Glomerular visceral epithelial cell (primary cell): ENCODE results near the gene TNFRSF4.

Experiments used
- DNase-seq: peaks from one replicate; pipeline ENCODE4 v3.0.0-alpha.2; 2016; ENCODE audit errors: extremely low spot score

TNFRSF4 gene

DNA sequence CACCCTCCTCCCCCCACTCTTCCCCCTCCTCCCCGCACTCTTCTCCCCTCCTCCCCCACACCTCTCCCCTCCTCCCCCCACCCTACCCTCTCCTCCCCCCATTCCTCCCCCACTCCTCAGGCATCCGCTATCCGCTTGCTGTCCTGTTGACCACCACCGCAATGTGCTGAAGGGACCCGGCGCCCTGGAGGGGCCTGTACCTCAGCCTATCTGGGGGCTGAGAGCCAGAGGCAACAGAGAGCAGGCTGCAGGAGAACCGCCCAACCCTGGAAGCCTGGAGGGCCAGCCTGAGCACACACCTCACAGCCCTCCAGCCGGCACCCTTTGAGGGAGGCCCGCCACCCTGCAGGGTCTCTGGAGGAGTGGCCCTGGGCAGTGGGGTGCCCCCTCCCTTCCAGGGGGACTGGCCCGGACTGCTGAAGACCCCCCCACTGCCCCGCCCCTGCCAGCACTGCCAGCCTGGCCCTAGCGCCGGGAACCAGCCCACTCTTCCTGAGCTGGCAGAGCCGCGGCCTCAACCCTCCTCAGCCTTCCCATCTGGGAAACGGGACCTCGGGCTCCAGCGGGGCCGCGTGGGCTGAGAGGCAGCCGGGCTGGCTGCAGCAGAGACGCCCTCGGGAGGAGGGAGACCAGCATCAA lies 31.3 kb upstream of the TNFRSF4 start:
- no peak for DNase-seq

DNA sequence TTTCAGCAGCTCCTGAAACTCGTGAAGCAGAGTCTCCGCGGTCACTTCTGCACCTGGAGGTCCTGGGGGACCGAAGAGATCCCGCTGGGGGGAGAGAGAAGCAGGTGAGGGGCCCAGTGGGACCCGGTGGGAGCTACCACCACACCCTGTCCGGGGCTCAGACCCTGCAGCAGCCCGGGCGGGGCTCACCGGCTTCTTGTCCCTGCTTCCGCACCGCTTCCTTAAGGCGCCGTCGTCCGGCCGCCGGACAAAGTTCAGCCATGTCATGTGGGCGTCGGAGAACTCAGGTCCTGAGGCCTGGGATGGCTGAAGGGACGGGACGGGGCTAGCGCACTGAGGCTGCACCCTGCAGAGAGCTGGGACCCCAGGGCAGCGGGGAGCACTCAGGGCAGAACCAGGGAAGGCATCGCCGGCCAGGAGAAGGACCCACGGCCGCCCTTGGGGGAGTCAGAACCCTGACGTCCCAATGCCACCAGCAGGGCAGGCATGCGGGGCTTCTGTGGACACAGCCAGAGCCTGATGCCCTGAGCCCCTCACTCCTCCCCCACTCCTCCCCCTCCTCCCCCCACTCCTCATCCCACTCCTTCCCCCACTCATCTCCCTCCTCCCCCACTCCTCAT lies 30.3 kb upstream of the TNFRSF4 start:
- DNase-seq, result no peak

DNA sequence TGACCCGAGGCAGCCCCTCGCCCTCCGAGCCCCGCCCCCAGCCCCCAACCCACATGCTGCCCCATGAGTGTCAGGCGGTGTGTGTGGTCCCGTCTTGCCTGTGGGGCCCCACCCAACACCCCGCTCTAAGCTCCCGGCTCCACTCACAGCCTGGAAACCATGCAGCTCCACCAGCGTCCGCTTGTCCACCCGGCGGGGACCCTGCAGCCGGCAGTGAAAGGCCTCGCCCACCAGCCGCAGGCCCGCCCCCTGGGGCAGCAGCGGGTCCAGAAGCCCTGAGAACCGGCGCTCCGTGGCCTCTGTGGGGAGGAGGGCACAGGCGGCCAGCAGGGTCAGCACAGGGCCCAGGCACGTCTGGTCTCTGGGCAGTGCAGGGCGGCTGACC lies 29.8 kb upstream of the TNFRSF4 start:
- no peak for DNase-seq

DNA sequence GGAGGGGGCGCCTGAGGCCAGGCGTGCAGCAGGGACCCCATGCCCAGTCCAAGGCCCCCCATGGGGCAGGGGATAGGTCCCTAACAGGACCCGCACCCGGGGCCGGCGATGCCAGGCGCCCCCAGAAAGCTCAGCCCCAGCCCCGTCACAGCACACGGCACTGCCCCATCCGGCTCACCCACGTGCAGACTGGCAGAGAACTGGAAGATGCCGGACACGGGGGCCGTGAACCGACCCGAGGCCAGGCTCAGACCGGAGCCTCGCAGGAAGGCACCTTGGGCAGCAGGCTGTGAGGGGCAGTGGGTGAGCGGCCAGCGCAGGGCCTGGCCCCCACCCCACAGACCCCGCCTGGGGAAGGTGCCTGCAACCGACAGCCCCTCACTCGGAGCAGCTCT lies 29.3 kb upstream of the TNFRSF4 start:
- DNase-seq, result no peak

DNA sequence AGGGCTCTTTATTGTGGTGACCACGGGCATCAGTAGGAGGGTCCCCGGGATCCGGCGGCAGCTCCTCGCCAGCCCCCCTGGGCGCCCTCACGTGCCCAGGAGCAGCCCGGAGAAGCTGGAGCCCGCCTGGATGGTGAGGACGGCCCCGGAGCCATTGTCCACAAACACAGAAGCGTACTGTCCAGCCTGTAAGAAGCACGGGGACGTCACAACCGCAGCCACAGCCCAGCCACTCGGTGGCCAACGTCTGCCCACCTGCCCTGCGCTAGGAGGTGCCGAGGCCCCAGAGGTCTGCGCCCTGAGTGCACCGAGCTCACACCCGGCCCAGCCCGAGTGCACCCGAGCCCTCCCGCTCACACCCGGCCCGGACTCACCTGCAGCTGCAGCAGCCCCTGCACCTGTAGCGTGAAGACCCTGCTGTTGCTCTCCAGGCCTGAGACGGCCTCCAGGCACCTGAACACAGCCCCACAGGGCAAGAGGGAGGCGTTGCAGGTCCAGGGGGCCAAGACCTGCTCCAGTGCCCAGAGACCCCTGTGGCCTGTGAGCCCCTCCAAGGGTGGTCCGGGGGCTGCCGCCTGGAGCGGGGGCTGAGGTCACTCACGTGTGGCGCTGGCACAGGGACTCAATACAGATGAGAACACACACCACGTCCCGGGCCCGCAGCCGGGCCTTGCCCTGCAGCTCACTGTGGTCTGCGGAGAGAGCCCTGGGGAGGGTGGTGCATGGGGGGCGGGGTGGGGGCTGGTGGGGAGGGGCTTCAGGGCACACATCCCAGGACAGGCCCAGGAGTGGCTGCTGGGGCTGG lies 28.7 kb upstream of the TNFRSF4 start:
- no peak for DNase-seq

DNA sequence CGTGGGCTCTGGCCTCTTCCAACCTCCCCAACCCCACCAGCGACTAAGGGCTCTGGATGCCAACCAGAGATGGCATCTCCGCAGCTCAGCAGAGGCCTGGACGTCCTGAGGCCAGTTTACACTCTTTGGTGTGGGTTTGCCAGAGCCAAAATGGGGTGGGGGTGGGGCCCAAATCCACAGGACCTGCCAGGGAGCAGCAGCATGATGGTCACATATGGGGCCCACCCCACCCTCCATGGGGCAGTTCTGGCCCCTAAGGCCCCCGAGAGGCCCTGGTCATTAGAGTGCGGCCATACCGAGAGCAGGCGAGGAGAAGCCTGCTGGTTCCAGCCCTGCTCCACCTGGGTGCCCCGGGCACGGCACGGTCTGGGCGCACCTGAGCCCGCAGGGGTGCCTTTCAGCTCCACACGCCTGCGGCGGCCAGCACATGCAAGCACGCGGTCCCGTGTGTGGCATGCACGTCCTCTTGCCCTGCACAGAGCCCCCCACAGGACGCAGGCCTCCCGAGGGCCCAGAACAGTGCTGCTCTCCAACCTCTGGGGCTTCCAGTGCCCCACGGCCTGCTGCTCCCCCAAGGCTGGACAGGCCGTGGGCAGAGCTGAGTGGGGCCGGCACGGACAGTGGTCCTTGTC lies 27.8 kb upstream of the TNFRSF4 start:
- DNase-seq, result no peak

DNA sequence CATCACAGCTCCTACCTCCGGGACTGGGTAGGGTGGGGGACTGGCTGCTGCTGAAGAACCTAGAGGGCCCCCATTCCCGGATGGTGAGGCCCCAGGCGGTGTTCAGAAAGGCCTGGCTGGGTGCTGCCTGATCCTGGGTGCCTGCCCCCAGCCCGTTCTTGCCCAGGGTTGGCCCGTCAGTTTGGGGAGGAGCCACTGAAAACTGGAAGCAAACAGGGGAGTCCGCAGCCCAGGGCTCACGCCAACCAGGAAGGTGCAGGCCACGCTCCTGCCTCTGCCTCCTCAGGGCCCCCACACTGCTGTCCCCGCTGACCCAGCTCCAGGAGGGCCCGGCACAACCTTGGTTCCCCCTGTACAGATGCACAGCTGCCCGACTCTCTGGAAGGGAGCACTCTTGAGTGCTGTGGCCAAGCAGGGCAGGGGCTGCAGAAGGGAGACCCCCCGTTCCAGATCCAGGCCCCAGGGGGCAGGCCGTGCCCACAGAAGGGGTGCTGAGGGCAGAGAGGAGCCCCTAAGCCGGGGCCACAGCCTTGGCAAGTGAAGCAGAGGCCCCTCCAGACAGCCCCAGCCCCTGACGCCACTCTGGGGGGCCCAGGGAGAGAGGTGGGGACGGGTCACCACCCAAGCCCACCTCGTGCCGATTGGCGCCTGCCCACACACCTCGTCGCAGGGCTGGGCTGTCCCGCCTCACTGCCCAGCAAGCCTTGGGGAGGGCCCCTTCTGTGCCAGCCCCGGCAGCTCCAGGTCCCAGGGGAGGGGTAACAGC lies 27.1 kb upstream of the TNFRSF4 start:
- no peak for DNase-seq

DNA sequence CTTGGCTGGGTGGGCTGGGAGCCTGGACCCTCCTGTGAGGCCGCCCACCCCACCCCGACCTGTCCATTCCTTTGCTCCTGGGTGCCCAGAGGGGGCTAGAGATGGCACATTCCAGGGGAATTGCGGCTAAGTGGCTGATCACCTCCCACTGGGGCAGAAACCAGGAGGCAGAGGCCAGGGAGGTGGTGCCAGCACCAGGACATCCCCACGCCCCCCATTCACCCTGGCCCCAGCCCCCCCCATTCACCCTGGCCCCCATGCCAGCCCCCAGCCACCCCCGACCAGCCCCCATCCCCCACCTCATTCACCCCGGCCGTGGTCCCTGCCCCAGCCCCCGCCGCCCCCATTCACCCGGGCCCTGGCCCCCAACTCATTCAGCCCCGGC lies 26.4 kb upstream of the TNFRSF4 start:
- no peak for DNase-seq

DNA sequence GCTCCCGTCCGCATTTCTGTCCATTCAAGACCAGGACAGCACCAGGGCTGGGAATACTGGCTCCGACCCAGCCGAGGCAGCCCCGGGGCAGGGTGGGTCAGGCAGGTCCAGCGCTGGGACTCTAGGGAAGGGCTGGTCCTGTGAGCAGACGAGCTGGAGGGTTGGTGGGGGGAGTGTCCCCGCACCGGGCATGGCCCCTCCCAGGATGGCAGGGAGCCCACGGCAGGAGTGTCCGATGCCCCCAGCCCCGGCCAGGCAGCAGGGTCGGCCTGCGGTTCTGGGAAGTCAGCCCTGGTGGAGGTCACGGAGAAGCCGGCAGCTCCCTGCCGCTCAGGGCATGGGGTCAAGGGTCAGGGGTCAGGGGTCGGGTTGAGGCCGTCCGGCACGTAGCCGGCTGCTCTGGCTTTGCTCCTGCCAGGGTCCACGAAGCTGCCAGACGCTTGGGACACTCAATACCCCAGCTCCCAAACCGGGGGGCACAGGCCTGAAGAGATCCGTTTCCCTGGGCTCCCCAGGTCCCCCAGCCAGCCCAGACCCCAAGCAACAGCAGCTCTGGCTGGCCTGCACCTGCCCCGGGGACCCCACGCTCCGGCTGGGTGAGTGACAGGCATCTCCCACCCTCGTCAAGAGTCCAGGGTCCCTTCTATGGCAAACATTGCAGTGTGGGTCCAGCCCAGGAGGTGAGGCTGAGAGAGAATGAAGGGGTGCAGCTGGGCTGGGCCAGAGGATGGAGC lies 25.8 kb upstream of the TNFRSF4 start:
- DNase-seq, result no peak

DNA sequence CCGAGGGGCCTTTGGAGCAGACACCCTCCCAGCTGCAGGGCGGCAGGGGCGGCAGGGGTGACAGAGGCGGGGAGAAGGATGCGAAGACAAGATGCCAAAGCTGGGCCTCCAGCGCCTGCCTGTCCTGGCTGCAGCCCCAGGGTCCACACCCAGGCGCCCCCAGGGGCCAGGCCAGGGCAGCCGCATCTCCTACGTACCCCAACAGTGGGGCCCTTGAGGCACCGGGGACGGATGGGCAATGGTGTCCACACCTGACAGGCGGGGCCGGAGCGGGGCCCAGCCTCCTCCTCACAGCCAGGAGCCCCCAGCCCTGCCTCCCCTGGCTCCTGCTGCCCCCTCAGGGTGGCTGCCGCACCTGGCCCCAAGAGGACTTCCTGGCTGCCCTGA lies 25.3 kb upstream of the TNFRSF4 start:
- DNase-seq, result no peak

DNA sequence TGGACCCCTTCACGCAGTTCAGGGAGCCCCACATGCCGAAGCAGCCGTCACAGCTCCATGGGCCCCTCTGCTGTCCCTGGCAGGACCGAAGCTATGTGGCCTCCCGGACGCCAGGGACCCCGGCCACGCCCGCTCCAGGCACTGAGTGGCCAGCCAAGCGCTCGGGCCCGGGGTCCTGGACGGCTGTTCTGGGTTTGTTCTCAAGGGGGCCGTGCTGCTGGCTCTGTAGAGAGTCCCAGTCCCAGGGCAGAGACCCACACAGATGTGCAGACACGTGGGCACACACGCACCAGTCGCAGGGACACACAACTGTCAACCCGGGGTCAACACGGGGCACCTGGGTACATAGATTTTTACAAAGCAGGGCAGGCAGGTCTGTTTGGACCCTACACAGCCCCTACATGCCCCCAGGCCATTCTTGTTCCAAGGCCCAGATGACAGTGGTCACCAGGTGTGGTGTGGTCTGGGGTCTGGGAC lies 24.8 kb upstream of the TNFRSF4 start:
- no peak for DNase-seq

DNA sequence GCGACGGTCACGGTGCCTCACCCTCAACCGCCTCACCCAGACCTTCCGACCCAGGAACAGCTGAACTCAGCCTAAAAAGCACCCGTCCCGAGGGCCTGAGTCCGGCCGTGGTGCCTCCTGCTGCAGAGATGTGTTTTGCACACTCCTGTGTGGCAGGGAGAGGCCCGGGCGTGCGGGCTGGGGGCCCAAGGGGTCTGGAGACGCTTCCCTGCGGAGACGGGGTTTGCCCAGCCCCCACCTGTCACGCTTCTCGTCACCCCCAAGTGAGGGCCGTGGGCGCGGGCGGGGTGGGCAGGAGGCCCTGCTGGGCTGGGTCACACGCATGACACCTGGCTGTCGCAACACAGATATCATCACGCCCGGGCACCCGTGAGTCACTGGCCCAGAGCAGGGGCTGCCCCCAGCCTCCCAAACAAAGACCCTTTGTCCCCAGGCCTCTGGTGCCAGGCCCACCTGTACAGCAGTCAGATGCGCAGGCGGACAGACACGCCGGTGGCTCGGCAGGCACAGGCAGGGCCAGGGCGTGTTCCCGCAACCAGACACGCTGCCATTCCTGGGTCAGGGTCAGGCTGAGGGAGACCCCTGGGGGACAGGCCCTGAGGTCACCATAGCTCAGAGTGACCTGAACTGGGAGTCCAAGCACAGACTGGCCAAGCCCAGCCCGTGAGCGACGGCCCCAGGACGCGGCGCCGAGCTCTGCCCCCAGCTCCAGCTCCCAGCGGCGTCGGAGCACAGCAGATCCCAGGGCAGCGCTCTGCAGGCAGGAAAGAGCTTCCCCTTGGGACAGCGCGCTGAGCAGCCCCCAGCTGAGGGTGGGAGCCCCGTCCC lies 24.1 kb upstream of the TNFRSF4 start:
- DNase-seq, result no peak

DNA sequence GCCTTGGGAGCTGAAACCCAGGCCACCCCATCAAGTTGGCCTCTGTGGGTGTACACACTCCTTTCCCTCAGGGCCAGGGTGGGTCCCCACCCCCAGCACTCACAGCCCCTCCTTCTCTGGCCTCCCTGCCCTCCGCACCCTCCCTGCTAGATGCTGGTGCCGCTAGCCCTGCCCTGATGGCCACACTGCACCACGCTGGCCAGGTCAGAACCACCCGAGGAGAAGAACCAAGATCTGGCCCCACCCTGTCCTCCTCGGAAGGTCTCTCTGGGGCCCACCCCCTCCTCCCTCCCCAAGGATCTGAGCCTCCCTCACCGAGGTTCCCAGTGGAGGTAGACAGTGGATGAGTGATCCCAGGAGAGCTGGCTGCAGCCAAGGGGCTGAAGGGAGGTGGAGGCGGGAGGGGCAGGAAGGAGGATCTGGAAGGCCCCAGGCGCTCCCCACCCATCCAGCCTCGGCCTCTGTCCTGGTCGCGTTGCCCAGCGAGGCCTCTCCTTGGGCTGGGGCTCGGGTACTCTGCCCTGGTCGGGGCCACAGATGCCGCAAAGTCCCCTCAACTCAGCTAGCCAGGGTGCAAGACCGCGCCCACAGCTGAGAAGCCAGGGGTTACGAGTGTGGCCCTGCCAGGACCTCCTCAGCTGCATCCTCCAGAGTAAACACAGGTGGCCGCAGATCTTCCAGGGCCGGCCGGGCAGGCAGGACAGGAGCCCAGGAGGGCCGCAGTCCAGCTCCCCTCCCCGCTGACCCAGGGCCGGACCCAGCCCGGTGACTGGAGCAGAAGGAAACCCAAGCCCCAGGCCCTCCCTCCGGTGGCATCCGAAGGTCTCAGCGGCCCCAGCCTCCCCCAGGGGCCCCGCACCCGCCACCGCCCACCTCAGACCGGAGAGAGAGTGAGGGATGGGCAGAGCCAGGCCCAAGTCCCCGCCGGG lies 23.3 kb upstream of the TNFRSF4 start:
- DNase-seq, result no peak

DNA sequence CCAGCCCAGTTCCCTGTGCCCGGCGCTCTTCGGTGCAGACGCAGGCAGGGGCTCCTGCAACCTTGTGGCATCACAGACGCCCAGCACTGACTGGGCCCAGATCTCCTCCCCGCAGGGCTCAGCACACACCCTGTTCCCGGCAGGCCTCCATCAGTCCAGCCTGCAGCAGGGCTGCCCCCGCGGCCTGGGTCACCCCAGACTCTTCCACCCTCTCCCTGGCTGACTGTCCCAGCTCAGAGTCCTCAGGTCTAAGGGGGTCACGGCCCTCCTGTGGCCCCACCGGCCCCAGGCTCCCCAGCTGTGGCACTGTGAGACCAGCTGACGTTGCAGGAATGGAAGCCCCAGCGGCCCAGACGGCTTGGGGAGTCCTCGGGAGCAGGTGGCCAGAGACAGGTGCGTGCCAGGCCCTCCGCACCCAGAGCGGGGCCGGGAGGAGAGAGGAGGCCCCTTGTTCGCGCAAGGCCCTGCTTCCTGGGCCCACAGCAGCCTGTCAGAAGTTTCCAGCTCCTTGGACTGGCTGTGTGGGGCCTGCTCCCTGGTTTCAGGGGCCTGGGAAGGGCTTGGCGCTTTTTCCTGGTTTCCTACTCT lies 22.3 kb upstream of the TNFRSF4 start:
- DNase-seq, result no peak

DNA sequence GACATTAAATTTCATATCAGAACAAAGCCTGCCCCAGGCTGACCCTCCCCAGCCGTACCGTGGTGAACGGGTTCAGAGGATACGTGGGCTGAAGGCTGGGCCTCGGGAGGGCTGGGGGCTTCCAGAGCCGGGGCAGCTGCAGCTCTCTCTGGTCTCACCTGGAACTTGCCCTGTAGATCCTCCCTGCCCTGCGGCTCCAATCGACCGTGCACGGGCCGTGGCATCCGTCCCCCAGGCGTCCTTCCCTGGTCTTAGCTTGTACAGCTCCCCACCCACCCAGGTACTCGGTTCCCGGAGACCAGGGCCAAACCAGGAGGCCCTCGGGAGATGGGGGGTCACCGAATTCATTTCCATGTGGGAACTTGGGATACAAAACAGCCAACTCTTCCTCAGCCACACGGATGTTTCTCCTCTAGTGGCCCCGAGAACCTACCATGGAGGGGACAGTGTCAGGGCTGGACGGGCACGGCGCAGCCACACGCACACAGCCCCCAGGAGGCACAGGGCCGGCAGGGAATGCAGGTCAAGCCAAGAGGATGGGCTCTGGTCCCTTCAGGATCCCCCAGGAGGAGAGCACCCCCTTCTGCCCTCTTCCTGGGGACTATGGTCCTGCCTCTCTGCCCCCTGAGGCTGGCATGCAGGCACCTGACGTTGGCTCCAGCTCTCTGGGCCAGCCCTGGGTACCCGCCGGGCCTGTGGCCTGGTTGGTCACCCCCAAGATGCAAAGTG lies 21.2 kb upstream of the TNFRSF4 start:
- no peak for DNase-seq

DNA sequence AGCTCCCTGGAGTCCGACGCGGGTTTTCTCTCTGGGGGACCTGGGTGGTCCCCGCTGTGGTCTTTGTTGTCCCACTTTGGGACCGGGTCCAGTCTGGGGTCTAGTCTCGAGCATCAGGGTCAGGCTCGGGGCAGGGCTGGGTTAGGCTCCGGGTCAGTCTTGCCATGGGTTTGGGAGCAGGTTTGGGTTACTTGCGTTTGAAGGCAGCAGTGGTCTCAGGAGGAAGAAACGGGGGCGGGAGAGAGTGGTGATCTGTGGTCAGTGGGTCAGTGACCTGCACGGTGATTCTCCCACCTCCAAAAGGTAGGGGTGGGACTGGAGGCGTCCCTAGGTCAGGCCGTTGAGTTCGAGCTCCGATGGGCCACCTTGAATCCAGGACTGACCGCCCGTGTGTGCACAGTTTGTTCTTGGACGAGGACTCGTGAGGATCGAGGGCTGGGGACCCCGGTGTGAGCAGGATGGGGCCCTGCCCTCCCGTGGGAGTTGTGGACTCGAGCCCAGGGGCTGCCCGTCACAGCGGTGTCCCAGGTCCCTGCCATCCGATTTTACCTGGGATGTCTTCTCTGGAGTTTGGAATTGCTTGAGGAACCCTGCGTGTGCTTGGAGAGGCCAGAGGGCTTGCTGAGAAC lies 20.3 kb upstream of the TNFRSF4 start:
- DNase-seq, result no peak

DNA sequence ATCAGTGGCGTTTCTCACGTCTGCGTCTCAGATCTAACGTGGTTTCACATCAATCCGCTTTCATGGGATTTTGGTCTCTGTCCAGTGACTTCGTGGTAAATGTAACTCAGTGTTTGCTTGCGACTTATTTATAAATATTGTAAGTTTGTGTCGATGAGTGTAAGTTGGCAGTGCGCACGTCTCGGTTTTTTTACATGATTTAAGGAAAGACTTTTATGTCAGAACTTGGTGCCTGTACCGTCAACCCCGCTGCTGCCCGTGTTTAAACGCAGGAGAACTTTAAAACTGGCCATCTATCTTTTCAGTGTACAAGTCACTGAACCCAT lies 19.6 kb upstream of the TNFRSF4 start:
- DNase-seq, result no peak
